Measurements from ENCODE around the gene A2M.
A peak's percentile ranks its signal among the peaks of the same experiment; 100 is the strongest.

The A2M gene

DNA sequence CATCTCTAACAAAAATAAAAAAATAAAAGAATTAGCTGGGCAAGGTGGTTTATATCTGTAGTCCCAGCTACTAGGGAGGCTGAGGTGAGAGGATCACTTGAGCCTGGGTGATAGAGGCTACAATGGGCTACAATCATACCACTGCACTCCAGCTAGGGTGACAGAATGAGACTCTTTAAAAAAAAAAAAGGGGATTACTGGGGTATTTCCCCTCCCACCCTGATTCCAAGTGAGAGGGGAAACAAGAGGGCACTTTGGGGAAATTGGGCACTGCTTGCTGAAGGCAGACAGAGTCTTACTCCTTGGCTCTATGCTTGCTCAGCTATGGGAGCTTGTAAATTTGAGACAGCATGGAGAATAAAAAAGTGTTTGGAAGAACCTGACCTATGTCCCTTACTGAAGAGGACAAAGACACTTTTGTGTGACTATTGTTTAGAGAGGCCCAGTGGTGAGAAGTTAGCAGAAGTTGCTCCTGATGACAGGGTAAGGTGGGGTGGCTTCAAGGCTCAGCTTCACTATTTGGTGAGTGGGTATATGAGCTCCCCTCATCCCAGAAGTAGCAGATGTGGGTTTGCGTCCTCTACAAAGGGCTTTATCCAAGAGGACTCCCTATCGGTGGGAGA lies 82.3 kb downstream of the A2M start:
- peak; percentile 55 to 78 for DNase-seq

DNA sequence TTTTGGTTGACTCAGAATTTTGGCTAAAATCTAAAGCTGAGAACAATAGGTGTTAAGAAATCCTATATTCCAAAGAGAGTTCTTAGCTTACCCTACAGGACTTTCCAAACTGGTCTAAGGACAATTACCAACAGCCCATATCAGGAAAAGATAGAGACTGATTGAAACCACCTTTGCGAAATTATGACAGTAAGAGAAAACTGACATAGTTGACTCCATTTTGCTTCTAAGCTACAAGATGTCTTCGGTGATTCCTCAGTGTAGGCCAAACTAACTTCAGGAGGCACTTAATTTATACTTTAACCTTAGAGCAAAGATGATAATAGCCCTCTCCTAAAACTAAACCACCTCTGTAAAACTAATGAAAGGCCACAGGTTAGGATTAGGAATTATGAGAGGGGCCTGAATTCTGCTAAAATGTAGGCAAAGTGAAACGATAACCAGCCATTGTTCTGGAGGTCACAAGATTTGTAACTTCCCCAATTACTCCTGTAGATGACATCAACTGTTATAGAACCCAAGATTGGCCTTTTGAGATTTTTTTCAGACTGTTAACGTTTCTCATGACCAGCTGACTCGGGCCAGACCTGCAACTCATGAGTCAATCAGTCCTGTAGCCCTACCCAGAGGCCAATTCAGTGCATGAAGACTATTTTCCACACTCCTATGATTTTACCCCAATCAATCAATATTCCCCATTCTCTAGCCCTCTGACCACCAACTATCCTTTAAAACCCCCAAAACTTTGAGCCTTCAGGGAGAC lies 83.3 kb downstream of the A2M start:
- DNase-seq: peak; percentile 82 to 96

DNA sequence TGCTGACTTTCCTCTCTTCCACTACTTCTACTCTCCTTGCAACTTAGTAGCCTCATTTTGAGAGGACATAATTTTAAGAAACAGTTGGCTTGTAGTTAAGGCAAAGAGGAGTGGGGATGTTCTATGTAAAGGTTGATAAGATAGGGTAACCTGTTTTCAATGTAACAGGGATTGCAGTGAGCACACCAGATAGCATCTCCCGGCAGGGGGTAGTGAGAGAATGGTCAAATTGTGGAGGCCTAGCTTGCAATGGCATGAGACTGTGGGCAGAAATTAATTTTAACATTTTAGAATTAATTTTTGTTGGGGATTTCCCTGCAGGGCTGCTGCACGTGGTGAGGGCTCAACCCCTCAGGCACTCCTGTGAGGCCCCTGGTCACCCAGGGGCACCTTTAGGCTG lies 84.9 kb downstream of the A2M start:
- DNase-seq: no peak

DNA sequence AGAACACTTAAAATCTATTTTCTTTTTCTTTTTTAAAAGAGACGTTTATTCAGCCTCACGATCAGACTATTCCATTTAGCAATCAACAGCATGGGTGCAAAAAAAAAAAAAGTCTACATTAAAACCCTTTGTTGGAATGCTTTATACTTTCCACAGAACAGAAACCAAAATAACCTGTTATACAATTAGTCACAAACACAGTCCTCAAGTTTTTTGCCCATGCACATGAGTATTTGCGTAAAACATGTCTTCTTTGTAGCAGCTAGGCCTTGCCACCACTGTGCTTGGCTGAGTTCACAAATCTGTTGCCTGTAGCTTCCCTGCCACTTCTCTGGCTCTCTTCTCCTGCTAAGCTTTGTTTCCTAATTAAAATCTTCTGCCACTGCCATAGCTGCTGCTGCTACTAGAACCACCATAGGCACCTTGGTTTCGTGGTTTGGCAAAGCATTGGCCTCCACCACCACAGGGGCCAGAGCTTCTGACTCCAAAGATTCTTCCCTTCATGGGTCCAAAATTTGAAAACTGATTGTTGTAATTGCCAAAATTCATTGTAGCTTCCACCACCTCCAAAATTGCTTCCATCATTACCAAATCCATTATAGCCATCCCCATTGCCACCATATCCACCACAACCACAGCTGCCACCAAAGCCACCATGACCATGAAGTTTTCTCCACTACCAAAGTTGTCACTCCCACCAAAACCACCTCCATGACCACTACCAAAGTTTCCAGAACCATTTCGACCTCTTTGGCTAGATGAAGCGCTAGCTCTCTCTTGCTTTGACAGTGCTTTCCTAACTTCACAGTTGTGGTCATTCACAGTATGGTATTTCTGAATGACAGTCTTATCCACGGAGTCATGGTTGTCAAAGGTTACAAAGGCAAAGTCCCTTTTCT lies 88.3 kb downstream of the A2M start:
- DNase-seq: no peak

DNA sequence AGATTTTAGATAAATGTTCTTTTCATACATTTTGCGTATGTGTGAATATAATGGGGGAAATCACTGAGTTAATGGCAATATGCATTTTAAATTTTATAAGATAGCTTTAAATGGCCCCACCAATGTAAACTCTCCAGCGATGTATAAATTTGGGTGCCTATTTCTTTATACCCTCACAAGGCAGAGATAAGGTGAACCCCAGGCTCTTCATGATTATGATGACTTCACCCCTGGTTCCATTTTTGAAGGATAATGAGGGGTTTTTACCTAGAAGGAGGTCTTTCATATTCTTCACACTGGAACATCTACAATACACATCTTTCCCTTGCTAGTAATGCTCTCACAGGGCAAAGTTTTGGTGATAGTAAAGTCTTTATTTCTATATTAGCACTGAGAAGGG lies 91.2 kb downstream of the A2M start:
- DNase-seq: no peak

DNA sequence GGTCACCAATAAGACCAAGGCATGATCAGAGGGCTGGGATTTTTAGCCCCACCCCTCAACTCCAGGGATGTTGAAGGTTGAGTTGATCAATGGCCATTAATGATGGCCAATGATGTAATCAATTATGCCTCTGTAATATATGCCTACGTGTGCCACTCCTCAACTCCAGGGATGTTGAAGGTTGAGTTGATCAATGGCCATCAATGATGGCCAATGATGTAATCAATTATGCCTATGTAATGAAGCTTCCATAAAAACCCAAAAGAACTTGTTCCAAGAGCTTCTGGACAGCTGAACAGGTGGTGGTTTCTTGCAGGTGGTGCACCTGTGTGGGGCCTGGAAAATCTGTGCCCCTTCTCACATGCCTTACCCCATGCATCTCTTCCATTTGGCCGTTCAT lies 93.1 kb downstream of the A2M start:
- DNase-seq: no peak
